ENCODE data around the gene ATG16L1. TPM values are rescaled to one million over a fixed set of nuclear protein-coding genes. Genes with fewer than 3 reads are reported as not detected.
"Not testable (repeated sequence)": the region's sequence is repeated elsewhere in the genome, so short reads cannot be mapped to it uniquely, and the experiment has no call there.

The ATG16L1 gene
- total RNA-seq, 1 donor from 2014 or later = 36.7 TPM

GRCh38 chr2:233325814-233326213 lies 74.3 kb downstream of the ATG16L1 start:
- no peak overlapping the region for H3K4me3 Mint-ChIP-seq
- no peaks in the 10 kb centered on the region for H3K9me3 Mint-ChIP-seq
- intact Hi-C loops (cut with micrococcal nuclease) = no loop called here
- DNase-seq = no peak
- no peaks in the 10 kb centered on the region for H3K36me3 Mint-ChIP-seq (ENCODE audit: low read depth)
- H3K4me1 Mint-ChIP-seq = peaks cover 9% of the 10 kb centered on the region
- H3K27ac Mint-ChIP-seq = no peak overlapping the region
- peaks cover 4% of the 10 kb centered on the region for H3K27me3 Mint-ChIP-seq

GRCh38 chr2:233326500-233326899 lies 75.0 kb downstream of the ATG16L1 start:
- Mint-ChIP-seq H3K4me1 (peaks cover 14% of the 10 kb centered on the region), H3K9me3 (peaks cover 5% of the 10 kb centered on the region), H3K27me3 (no peaks in the 10 kb centered on the region), H3K4me3 (no peak overlapping the region), H3K27ac (no peak overlapping the region), H3K36me3 (ENCODE audit: low read depth) (peaks cover 3% of the 10 kb centered on the region)
- DNase-seq = no peak
- intact Hi-C loops (cut with micrococcal nuclease) = no loop called here

GRCh38 chr2:233328922-233329321 lies 77.4 kb downstream of the ATG16L1 start:
- Mint-ChIP-seq H3K4me3 (no peak overlapping the region), H3K27ac (no peak overlapping the region), H3K36me3 (ENCODE audit: low read depth) (peaks cover 4% of the 10 kb centered on the region), H3K4me1 (peaks cover 25% of the 10 kb centered on the region), H3K27me3 (no peaks in the 10 kb centered on the region), H3K9me3 (peaks cover 8% of the 10 kb centered on the region)
- DNase-seq = no peak
- intact Hi-C loops (cut with micrococcal nuclease) = no loop called here

- DNase-seq = no peak
- Mint-ChIP-seq H3K4me1 (peaks cover 26% of the 10 kb centered on the region), H3K27ac (no peak overlapping the region), H3K9me3 (peaks cover 8% of the 10 kb centered on the region), H3K4me3 (no peak overlapping the region), H3K27me3 (no peaks in the 10 kb centered on the region), H3K36me3 (ENCODE audit: low read depth) (peaks cover 4% of the 10 kb centered on the region)
- intact Hi-C loops (cut with micrococcal nuclease) = loop anchor here (2.0 kb wide), 1 partner anchor 21 kb away; no protein-coding TSS in a partner anchor
These were observed 78.1 kb downstream of the ATG16L1 start for GRCh38 chr2:233329489-233330135.

- H3K27ac Mint-ChIP-seq = peak overlapping the region; percentile 94
- intact Hi-C loops (cut with micrococcal nuclease) = loop anchor here (2.0 kb wide), 1 partner anchor 19 kb away; no protein-coding TSS in a partner anchor
- H3K27me3 Mint-ChIP-seq = no peaks in the 10 kb centered on the region
- H3K9me3 Mint-ChIP-seq = peaks cover 8% of the 10 kb centered on the region
- H3K4me1 Mint-ChIP-seq = peaks cover 37% of the 10 kb centered on the region
- peaks cover 4% of the 10 kb centered on the region for H3K36me3 Mint-ChIP-seq (ENCODE audit: low read depth)
- peak; percentile 93 for DNase-seq
- peak overlapping the region; percentile 58 for H3K4me3 Mint-ChIP-seq
These were observed 80.1 kb downstream of the ATG16L1 start for GRCh38 chr2:233331536-233331935.

GRCh38 chr2:233332125-233332524 lies 80.7 kb downstream of the ATG16L1 start:
- H3K36me3 Mint-ChIP-seq (ENCODE audit: low read depth) = peaks cover 4% of the 10 kb centered on the region
- intact Hi-C loops (cut with micrococcal nuclease) = no loop called here
- peaks cover 37% of the 10 kb centered on the region for H3K4me1 Mint-ChIP-seq
- peak overlapping the region; percentile 94 for H3K27ac Mint-ChIP-seq
- H3K4me3 Mint-ChIP-seq = peak overlapping the region; percentile 42
- H3K9me3 Mint-ChIP-seq = peaks cover 8% of the 10 kb centered on the region
- DNase-seq = no peak
- H3K27me3 Mint-ChIP-seq = no peaks in the 10 kb centered on the region

- no peak overlapping the region for H3K27ac Mint-ChIP-seq
- H3K4me3 Mint-ChIP-seq = no peak overlapping the region
- H3K36me3 Mint-ChIP-seq (ENCODE audit: low read depth) = peaks cover 4% of the 10 kb centered on the region
- intact Hi-C loops (cut with micrococcal nuclease) = no loop called here
- DNase-seq = no peak
- peaks cover 8% of the 10 kb centered on the region for H3K9me3 Mint-ChIP-seq
- peaks cover 38% of the 10 kb centered on the region for H3K4me1 Mint-ChIP-seq
- peaks cover 4% of the 10 kb centered on the region for H3K27me3 Mint-ChIP-seq
These were observed 83.4 kb downstream of the ATG16L1 start for GRCh38 chr2:233334915-233335314.

- H3K4me3 Mint-ChIP-seq; H3K27ac Mint-ChIP-seq; intact Hi-C loops (cut with micrococcal nuclease): not testable (repeated sequence)
These were observed 84.6 kb downstream of the ATG16L1 start for GRCh38 chr2:233336091-233336490.

GRCh38 chr2:233336541-233336940 lies 85.1 kb downstream of the ATG16L1 start:
- intact Hi-C loops (cut with micrococcal nuclease) = no loop called here
- DNase-seq = no peak
- H3K36me3 Mint-ChIP-seq (ENCODE audit: low read depth) = peaks cover 1% of the 10 kb centered on the region
- H3K27me3 Mint-ChIP-seq = peaks cover 6% of the 10 kb centered on the region
- peaks cover 31% of the 10 kb centered on the region for H3K4me1 Mint-ChIP-seq
- peaks cover 2% of the 10 kb centered on the region for H3K9me3 Mint-ChIP-seq
- no peak overlapping the region for H3K4me3 Mint-ChIP-seq
- no peak overlapping the region for H3K27ac Mint-ChIP-seq

More at GRCh38 chr2:233336091-233336490, 84.6 kb downstream of the ATG16L1 start:
- not testable (repeated sequence) for DNase-seq; H3K27me3 Mint-ChIP-seq; H3K36me3 Mint-ChIP-seq (ENCODE audit: low read depth); H3K9me3 Mint-ChIP-seq
- peaks cover 36% of the 10 kb centered on the region for H3K4me1 Mint-ChIP-seq

GRCh38 chr2:233338046-233338445 lies 86.6 kb downstream of the ATG16L1 start:
- Mint-ChIP-seq H3K9me3 (no peaks in the 10 kb centered on the region), H3K4me1 (peaks cover 24% of the 10 kb centered on the region), H3K27me3 (peaks cover 9% of the 10 kb centered on the region), H3K36me3 (ENCODE audit: low read depth) (no peaks in the 10 kb centered on the region), H3K27ac (no peak overlapping the region), H3K4me3 (no peak overlapping the region)
- no peak for DNase-seq
- intact Hi-C loops (cut with micrococcal nuclease) = no loop called here

GRCh38 chr2:233338812-233339368 lies 87.4 kb downstream of the ATG16L1 start:
- H3K4me1 Mint-ChIP-seq = peaks cover 19% of the 10 kb centered on the region
- peaks cover 11% of the 10 kb centered on the region for H3K27me3 Mint-ChIP-seq
- no peaks in the 10 kb centered on the region for H3K36me3 Mint-ChIP-seq (ENCODE audit: low read depth)
- intact Hi-C loops (cut with micrococcal nuclease) = no loop called here
- no peak overlapping the region for H3K27ac Mint-ChIP-seq
- H3K9me3 Mint-ChIP-seq = no peaks in the 10 kb centered on the region
- H3K4me3 Mint-ChIP-seq = no peak overlapping the region
- DNase-seq = no peak

- H3K4me1 Mint-ChIP-seq = peaks cover 17% of the 10 kb centered on the region
- intact Hi-C loops (cut with micrococcal nuclease) = no loop called here
- no peak overlapping the region for H3K4me3 Mint-ChIP-seq
- no peak for DNase-seq
- peaks cover 11% of the 10 kb centered on the region for H3K27me3 Mint-ChIP-seq
- H3K9me3 Mint-ChIP-seq = no peaks in the 10 kb centered on the region
- H3K27ac Mint-ChIP-seq = no peak overlapping the region
- no peaks in the 10 kb centered on the region for H3K36me3 Mint-ChIP-seq (ENCODE audit: low read depth)
These were observed 88.0 kb downstream of the ATG16L1 start for GRCh38 chr2:233339427-233339826.

GRCh38 chr2:233341296-233341695 lies 89.8 kb downstream of the ATG16L1 start:
- no peak overlapping the region for H3K27ac Mint-ChIP-seq
- H3K36me3 Mint-ChIP-seq (ENCODE audit: low read depth) = no peaks in the 10 kb centered on the region
- H3K4me1 Mint-ChIP-seq = peaks cover 7% of the 10 kb centered on the region
- H3K9me3 Mint-ChIP-seq = no peaks in the 10 kb centered on the region
- peaks cover 11% of the 10 kb centered on the region for H3K27me3 Mint-ChIP-seq
- H3K4me3 Mint-ChIP-seq = no peak overlapping the region
- intact Hi-C loops (cut with micrococcal nuclease) = no loop called here
- DNase-seq = no peak

GRCh38 chr2:233342301-233342700 lies 90.8 kb downstream of the ATG16L1 start:
- intact Hi-C loops (cut with micrococcal nuclease) = no loop called here
- Mint-ChIP-seq H3K27me3 (peaks cover 11% of the 10 kb centered on the region), H3K9me3 (no peaks in the 10 kb centered on the region), H3K36me3 (ENCODE audit: low read depth) (no peaks in the 10 kb centered on the region), H3K4me3 (no peak overlapping the region), H3K27ac (no peak overlapping the region), H3K4me1 (peaks cover 7% of the 10 kb centered on the region)
- DNase-seq = no peak
